OCI-LY1 (cell line): ENCODE data around the gene YTHDF2.

Source experiments
- CTCF ChIP-seq: fragments of 200-600 bp; sonication (generic), shearing (Covaris generic); IDR thresholded peaks from 2 replicates; pipeline ENCODE4 v1.5.1; 2017; ENCODE audit warnings: mild to moderate bottlenecking, antibody characterized with exemption, low read length, moderate library complexity, mixed read lengths
- EZH2 ChIP-seq: fragments of 200-600 bp; sonication (generic), shearing (Covaris generic); IDR thresholded peaks from 2 replicates; pipeline ENCODE4 v1.8.0; 2017; ENCODE audit warnings: borderline replicate concordance, mixed run types, mild to moderate bottlenecking, antibody characterized with exemption, low read length, moderate library complexity, mixed read lengths

GRCh38 chr1:28789412-28789811 lies 52.7 kb downstream of the YTHDF2 start:
- TF ChIP-seq CTCF (no peak), EZH2 (no peak)
